GM21737 (cell line): ENCODE results near the gene RPL18.
A peak's percentile ranks its signal among the peaks of the same experiment; 100 is the strongest.
"Not testable (repeated sequence)": the region's sequence is repeated elsewhere in the genome, so short reads cannot be mapped to it uniquely, and the experiment has no call there.

Experiments
- ATAC-seq: cut with Tn5 transposase; IDR thresholded peaks from one replicate; pipeline ENCODE4 v1.9.1; 2021; ENCODE audit warnings: mild to moderate bottlenecking, moderate library complexity; ENCODE audit not compliant: unreplicated experiment

Gene RPL18

GRCh38 chr19:48644839-48645619, 26.1 kb upstream of the RPL18 start:
- no peak for ATAC-seq

- ATAC-seq = no peak
Observed at GRCh38 chr19:48644355-48644754, 25.4 kb upstream of the RPL18 start.

- ATAC-seq = no peak
Observed at GRCh38 chr19:48642862-48643261, 23.9 kb upstream of the RPL18 start.

GRCh38 chr19:48641850-48642249, 22.9 kb upstream of the RPL18 start:
- ATAC-seq = no peak

GRCh38 chr19:48639483-48640375, 20.8 kb upstream of the RPL18 start:
- no peak for ATAC-seq

GRCh38 chr19:48638831-48639381, 19.9 kb upstream of the RPL18 start:
- no peak for ATAC-seq

- ATAC-seq = peak; percentile 7
Observed at GRCh38 chr19:48637948-48638830, 19.2 kb upstream of the RPL18 start.

- ATAC-seq = peak; percentile 65
Observed at GRCh38 chr19:48637449-48637947, 18.5 kb upstream of the RPL18 start.

GRCh38 chr19:48636859-48637448, 18.0 kb upstream of the RPL18 start, which contains the start of gene DBP:
Gene DBP (minus strand): TSS chr19:48637379. CDS start chr19:48636994, 385 bp downstream.
- ATAC-seq = no peak

GRCh38 chr19:48635966-48636858, 17.2 kb upstream of the RPL18 start:
- ATAC-seq = no peak

GRCh38 chr19:48635263-48635965, 16.4 kb upstream of the RPL18 start:
- ATAC-seq = peak; percentile 21

GRCh38 chr19:48634424-48635262, 15.7 kb upstream of the RPL18 start:
- no peak for ATAC-seq

GRCh38 chr19:48634036-48634342, 15.0 kb upstream of the RPL18 start:
- no peak for ATAC-seq

- ATAC-seq = no peak
Observed at GRCh38 chr19:48633148-48634035, 14.4 kb upstream of the RPL18 start.

GRCh38 chr19:48632692-48633147, 13.7 kb upstream of the RPL18 start:
- no peak for ATAC-seq

- not testable (repeated sequence) for ATAC-seq
Observed at GRCh38 chr19:48632286-48632685, 13.3 kb upstream of the RPL18 start.

GRCh38 chr19:48631225-48631624, 12.2 kb upstream of the RPL18 start:
- ATAC-seq = no peak
